ENCODE results near the gene JPH3.

- TF ChIP-seq PKNOX1 (IDR thresholded peaks at IDR 0.05) (no peak), FOXM1 (IDR thresholded peaks at IDR 0.05; ENCODE audit: borderline replicate concordance) (no peak), TARDBP (IDR thresholded peaks at IDR 0.05) (no peak), FOXA1 (IDR thresholded peaks at IDR 0.05) (no peak), NFRKB (IDR thresholded peaks at IDR 0.05) (no peak), HDGF (IDR thresholded peaks at IDR 0.05; ENCODE audit: borderline replicate concordance) (no peak), L3MBTL2 (conservative IDR thresholded peaks at IDR 0.05) (no peak), BHLHE40 (IDR thresholded peaks at IDR 0.05; ENCODE audit: borderline replicate concordance) (no peak), ELF4 (IDR thresholded peaks at IDR 0.05) (no peak), SP1 (IDR thresholded peaks at IDR 0.05) (no peak), LEF1 (IDR thresholded peaks at IDR 0.05; ENCODE audit: borderline replicate concordance) (no peak), ZNF384 (IDR thresholded peaks at IDR 0.05) (no peak)
These were observed 98.2 kb downstream of the JPH3 start for GRCh38 chr16:87700406-87701077.

All from HEK293T (cell line).